Inflammatory macrophage treated with lipopolysaccharide for 4 hours (primary cell): Measurements from ENCODE around the gene CD44.
A peak's percentile ranks its signal among the peaks of the same experiment; 100 is the strongest.

Source experiments
- DNase-seq: peaks from one replicate; pipeline ENCODE4 v3.0.0-alpha.2; 2020

The CD44 gene

DNA sequence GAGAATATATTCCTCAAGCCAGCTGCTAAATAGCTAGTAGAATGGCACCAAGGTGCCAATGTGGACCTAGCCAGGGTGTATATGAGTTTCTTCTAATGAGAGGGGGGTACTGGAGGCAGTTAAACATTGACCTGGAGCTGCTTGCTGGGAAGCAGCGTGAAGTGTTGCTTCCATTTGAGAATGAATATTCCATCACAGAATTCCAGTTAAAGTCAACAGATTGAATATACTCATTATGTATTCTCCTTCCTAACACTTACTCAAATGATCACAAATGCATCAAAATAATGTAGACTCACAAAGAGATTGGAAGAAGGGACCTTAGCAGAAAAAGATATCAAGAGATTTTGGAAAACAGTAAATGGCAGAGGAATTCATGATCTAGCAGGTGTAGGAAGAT lies 102.1 kb downstream of the CD44 start:
- DNase-seq = no peak

DNA sequence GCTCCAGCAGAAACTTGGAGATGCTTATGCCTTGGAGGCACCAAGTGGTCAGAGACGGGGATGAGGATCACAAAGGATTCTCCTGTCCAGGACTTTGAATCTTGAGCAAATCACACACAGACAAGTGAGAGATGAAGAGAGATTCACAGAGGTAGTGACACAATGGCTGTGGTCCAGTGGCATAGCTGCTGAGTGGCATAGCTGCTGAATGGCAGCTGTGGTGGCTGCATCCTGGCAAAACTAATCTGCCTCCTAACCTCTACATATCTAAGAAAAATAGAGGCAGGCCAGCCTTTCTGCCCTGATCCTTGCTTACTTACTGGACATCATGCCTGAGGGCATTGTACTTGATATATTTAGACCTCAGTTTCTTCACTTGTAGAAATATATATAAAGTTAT lies 102.6 kb downstream of the CD44 start:
- no peak for DNase-seq

DNA sequence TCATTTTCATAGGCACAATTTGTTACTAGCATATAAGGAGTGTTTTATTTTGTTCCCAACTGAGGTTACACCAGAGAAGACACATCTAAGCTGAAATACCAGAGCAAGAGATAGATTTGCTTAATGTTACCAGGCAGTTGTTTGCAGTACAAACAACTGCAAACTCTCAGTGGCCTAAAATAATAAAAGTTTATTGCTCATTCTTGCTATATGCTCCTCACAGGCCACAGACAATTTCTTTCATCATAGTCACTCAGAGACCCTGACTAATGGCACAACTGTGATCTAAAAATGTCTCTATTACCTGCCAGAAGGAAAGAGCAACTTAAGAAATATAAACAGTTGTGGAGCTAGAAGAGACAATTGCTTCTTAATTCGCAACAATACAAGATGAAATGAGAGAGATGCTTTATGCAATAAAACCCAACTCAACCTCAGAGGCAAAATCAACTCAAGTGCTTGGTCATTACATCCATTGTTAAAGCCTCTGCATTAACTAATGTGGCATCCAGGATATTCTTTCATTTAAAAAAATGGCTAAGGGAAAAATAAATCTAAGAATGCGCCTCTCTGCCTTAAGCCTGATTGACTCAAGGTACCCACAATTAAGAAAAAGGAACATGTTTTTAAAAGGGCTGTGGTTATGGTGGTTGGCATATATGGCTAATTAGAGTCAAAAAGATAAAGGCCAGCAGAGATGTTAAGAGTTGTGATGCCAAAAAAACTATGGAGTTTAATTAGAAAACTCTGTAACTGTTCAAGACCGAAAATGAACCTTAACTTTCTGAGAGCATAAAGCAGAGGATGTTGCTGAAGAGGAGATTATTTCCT lies 103.7 kb downstream of the CD44 start:
- no peak for DNase-seq

DNA sequence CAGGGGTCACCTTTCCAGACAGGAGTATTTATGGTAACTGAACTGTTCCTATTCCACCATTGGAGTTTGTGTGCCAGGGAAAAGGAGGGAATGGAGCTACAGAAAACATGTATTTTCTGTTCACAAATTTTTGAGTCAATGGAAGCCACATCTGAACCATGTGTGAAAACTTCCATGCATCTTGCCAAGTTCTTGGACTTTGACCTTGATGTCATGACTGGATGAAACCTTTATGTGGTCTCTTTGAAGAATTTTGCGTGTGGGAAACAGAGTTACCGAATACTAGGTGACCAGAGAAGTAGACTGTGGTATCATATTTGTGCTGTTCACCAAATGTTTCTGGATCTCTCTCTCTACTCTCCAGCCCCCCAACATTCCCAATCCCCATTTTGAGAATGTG lies 104.8 kb downstream of the CD44 start:
- DNase-seq = no peak

DNA sequence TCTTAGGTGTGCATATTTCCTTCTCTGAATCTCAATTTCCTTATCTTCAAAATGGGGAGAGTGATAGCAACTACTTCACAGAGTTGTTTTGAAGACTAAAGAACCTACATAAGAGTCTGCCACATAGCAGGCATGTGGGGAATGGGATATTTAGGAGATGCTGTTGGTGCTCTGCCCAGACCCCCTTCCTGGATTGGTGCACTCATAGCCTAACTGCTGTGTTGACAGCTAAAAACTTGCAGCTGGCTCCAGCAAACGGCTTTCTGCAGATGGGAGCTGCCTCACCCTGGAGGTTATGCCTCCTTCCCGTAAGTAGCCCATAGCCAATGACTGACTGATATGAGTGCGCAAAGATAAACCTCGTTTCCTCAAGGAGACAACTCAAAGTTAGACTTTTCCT lies 106.1 kb downstream of the CD44 start:
- DNase-seq = no peak

DNA sequence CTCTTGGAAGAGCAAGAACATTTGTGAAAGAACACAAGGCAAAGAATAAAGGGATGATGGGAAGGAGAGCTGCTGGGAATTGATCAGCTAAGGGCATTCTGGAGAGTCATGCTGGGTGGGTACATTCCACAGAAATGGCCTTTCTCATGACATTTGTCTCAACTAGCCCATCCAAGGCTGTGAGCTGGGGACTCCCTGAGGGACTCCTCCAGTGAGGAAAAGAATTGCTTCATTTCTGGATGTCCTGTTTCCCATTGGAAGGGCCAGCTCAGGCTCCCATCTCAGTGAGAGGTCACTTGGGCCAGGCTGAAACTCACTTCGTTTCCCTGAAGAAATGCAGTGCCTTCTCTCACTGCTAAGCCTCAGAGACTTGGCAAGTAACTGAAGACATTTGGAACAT lies 106.8 kb downstream of the CD44 start:
- DNase-seq = no peak

DNA sequence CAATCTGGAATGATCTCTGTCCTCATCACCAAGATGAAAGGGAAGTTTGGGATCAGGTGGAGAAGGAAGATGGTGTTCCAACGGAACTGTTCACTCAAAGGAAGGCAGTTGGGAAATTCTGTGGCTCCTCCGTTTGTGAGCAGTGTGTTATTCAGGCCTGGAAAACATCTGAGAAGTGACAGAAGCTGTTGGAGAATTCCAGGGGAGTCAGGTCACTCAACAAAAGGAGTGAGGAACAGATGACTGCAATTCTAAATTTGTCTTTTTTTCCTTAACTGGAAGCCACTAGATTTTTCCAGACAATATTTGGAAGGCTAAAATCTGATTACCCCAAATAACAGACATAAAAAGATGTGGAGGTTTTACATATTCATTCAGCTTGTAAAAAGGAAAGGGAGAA lies 107.8 kb downstream of the CD44 start:
- no peak for DNase-seq

DNA sequence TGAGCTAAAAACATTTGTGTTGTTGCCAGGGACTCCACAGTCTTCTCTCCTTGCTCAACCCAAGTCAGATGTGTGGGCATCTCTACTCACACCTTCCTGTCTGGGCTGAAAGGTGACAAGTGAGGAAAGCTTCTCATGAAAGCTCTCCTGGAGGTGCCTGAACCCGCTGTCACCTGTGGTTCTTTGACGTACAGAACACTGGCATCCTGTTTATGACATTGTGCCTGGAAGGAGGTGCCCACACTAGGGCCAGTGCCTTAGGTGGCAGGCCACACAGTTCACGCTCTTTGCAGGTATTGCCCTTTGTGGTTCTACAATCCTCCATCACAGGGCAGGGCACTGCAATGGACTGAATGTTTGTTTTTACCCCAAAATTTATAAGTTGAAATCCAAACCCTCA lies 108.5 kb downstream of the CD44 start:
- no peak for DNase-seq

DNA sequence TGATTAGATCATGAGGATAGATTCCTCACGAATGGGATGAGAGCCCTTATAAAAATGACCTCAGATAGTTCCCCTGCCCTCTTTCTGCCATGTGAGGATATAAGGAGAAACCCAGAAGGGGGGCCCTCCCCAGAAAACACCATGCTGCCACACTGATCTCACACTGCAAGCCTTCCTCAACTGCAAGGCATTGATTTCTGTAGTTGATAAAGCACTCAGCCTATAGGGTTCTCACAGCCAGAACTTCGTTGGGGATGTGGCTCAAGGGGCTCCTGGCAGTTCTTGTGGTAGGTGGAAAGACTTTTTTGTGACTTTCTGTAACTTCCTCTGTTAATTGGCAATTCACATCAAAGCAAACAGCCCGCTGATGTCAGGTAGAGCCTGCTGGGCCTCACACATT lies 108.9 kb downstream of the CD44 start:
- no peak for DNase-seq

DNA sequence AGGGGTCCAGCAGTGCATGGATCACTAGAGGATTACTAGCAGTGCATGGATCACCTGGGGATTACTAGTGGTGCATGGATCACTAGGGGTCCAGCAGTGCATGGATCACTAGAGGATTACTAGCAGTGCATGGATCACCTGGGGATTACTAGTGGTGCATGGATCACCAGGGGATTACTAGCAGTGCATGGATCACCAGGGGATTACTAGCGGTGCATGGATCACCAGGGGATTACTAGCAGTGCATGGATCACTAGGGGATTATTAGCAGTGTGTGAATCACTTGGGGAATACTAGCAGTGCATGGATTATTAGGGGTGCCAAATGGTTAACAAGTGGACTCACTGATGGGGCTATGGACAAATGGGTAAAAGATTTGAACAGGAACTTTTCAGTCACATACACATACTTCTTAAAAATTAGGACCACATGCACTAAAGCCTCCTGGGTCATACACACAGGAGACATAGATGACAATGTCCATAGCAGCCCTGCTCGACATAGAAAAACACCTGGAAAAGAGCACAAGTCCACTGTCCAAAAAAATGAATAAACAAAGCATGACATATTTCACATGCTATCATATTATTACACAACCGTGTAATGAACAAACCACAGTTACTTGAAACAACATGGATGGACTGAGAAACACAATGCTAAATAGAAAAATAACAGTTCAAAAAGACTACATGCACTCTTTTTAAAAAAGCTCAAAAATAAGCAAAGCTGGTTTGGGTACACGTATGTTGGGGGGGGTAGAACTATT lies 109.8 kb downstream of the CD44 start:
- DNase-seq = no peak

DNA sequence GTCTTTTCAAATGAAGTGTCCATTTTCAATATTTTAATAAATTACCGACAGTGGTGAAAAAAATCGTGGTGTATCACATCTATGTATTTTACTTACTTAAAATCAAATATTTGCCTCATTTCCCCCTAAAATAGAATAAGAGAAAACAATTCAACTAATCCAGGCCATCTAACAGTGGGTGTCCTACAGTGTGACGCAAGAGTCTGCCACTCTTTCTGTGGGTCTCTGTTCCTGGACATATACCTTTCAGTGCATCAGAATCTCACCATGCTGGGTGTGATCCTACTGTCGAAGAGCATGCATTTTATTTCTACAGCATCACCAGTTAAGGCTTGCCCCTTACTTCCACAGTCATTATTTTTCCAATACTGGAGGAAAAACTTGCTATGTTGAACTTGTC lies 111.2 kb downstream of the CD44 start:
- DNase-seq = no peak

DNA sequence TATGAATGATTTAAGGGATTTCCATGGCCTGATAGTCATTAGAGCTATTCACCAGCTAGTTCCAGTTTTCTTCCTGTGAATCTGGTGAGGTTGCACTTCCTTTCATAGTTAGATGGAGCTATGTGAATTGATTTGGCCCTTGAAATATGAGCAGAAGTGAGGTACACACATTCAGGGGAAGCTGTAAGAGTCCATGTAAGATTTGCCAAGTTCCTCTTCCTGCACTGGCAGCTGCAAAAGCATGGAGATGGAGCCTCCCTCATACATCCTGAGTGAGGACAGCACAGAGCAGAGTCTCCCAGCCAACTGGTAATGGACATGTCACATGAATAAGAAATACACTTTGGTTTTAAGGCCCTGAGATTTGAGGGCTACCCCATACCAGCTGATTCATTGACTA lies 111.7 kb downstream of the CD44 start:
- DNase-seq = peak; percentile 52

DNA sequence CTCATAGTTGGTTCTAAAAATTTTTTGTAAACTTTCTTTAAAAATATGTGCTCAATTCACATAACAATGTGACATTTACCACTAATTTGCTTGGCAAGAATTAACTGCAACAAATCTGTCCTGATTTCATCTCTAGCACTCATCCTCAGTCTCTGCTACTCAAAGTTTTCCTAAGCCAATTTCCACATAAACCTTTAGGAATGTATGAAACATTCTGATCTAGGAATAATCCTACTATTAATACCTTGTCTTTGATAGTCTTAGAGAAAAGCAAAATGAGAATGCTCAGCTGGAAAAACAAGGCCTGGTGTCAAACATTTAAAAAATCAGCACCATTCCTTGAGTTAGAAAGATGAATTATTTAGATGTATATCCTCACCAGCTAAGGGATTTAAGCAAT lies 114.3 kb downstream of the CD44 start:
- DNase-seq = no peak

DNA sequence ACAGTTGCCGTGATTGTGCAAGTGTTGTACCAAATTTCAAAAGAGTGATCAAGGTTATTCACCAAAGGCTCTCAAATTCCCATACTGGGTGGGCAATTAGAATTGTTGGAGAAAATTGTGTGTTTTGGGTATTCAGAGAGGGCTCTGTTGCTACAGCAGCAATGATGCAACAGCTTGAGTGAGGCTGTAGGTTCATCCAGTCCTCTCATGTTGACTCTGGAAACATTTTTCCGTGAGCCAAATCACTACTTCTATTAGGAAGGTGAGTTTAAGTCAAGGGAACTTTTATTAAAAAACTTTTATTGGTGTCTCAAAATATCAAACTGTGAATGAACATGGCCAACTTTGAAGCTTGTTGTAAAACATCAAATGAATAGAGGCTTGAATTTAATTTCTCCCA lies 116.5 kb downstream of the CD44 start:
- DNase-seq = no peak

DNA sequence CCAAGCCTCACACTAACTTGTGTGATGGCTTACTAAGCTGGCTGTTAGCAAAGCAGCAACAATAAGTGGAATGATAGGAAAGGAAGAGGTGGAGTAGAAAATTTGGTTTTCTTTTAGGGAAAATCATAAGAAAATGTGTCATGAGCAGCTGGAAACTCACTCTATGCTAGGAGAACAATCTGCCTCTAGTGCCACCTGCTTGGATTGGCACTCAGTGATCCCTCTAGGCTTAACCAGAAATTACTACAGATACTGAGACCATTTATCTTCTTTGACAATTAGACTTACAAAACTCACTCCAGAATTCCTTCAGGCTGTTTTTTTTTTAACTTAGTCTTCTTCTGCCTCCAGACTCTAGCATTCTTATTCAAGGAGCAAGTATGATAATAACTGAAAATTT lies 117.3 kb downstream of the CD44 start:
- no peak for DNase-seq

DNA sequence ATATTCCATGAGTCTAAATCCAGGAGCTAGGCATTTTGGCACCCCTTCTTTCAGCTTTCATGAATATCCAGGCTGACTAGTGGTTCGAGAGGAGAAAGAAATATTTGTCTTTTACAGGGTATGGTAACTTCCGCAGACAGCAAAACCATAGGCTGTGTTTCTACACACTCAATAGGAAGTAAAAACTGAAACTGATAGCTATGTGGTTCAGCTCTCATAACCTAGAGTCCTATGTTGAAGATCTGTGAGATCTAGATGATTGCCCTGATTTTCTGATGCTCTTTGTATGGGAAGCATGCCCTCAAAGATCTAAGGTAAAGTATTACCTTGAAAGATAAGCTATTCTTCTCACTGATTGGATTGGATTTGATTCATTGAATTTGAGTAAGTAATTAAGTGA lies 118.3 kb downstream of the CD44 start:
- peak; percentile 80 for DNase-seq

DNA sequence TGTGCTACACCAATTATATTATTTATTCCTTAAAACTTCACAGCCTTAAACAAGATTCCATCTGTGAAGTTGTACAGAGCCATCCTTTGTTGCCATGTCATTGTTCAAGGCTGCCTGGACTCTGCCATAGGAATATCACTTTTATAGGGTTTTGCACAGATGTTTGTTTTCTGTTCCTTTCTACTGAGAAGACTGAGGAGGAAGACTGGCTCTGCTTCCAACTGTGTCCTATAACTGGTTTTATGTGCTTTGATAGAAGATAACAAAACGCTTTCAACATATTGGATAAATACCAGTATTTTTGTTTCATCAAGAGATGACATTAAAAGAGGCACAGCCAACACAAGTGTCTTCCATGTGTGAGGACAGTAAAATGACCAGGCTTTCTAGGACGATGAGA lies 120.6 kb downstream of the CD44 start:
- no peak for DNase-seq

DNA sequence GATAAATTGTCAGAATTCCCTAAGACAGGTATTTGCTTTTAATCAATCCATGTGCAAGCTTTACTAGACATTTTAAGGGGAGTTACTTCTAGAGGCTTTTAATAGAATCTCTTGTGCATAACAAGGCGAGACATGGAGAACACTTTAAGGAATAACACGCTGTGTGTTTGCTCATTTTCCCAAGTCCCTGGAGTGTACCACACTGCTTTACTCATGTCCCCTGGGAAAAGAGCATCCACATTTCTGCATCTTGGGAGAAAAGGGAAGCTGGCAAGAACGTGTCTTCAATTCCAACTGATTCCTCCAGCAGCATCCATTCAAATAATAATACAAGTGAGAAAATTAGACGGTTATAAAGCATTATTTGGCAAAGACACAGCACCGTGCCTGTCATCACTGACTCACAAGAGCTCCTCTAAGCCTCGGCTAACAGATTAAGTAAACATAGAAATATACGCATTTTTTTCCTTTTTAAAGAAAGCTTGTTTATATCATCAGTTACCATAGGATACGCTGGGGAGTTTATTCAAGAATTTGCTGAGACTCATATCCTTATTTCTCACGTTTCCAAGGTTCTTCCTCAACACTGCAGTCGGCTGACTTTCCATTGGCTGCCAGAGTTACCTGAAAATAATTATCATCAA lies 121.5 kb downstream of the CD44 start:
- DNase-seq = no peak

DNA sequence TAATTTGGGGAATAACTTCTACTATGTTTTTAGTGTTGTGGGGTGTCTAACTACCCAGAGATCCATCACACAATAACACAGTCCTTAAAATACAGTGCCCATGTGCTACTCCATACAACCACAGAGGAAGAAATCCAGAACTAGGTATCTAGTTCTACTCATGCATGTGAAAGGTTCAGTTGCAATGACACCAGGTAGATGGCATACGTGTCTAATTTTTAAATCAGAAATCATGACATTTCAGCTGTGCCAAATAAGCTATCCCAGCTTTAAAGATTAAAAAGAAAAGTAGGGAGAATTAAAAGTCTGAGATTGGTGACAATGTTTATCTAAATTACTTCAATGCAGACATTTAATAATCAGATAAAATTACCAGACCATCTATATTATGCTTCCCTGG lies 122.2 kb downstream of the CD44 start:
- DNase-seq = no peak

DNA sequence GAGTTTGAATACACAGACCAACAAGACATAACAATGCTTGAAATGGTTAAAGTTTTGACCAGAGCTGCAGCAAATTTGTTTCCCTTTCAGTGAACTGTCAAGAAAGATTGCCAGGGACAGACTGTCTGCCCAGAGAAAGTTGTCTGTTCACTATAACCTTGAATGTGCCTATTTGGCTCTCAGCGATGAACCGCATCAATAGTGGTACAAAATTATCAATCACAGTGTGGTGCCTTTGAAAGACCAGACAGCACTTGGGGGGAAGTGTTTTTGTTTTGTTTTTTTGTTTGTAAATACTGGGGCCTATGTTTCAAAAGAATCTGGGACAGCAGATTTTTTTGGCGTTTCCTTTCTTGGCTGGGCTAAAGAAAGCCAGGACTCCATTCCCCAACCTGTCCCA lies 123.1 kb downstream of the CD44 start:
- DNase-seq = no peak

DNA sequence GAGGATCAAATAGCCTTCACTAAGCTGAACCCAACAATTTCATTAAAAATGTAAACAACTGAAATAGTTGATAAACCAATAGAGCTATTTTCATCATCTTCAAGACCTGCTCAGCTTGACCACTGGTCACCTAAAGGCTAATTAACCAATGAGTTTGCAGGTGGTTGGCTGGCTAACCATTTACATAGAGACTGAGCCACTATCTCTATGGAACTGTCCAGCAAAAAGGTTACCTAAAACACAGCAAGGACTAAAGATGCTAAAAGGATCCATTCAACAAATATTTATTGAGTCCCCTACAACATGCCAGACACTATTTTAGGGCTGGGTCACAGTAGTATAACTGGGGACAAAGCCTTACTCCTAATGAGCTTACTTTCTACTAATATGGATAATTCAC lies 123.8 kb downstream of the CD44 start:
- DNase-seq = no peak

DNA sequence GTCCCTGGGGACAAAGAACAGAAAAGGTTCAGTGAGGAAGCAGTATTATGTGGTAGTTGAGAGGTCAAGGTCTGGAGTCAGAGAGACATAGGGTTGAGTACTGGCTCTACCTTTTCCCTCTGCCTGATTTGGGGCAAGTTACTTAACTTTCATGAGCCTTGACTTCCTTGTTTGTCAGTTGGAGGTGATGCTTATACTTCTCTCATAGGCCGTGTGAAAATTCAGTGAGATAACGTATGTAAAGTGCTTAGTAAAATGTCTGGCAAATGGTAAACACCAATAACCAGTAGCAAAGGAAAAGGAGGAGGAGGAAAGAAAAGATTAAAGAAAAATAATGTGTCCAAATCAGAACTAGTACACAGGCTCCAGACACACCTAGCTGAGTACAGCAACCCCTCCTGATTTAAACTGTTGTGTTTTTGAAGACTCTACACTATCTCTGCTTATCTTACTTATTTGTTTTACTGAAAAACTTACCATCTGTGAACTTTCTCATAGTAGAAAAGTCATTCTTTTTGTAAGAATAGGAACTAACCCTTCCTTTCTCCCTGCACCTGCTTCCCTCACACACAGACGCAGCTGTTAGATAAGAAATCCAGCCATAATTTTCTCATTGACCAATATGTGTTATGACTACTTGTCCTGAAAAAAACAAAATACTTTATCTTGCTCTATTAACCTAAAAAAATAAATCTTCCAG lies 126.9 kb downstream of the CD44 start:
- DNase-seq = no peak

DNA sequence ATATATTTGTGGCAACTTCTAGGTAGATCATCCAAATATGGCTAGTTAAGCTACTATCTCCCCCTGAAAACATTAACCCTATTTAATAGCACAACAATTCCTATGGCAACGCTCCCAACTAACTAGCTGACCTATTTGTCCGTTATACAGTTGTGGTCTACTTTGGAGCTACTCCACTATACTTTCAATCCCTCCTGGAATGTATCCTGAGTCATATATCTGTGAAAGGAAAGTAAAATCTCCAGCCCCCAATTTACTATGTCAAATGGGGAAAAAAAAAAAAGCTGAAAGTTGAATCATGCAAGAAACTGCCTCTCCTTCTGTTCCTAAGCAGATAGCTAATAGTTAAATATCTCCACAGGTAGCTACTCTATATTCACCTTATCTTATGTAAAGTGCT lies 128.5 kb downstream of the CD44 start:
- no peak for DNase-seq

DNA sequence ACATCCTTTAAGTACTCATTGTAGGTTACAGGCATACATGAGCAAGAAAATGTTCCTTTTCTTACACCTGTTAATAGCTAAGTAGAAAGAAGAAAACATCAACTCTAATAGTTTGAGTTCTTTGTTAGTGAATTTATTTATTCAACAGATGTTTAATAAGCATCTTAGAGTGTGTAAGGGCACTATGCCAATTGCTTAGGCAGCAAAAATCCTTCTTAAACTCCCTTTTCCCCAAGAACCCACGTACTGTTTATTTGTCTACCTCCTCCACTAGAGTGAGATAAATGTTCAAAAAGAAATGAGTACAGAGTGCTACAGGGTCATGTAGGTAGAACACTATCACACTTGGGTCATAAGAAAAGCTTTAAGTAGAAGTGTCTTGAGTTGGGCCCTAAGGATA lies 131.4 kb downstream of the CD44 start:
- DNase-seq = no peak
